Effector memory CD4-positive, alpha-beta T cell (primary cell): ENCODE data around the gene CDRT4.

Experiments used
- DNase-seq, 3 donors: peaks; one replicate each; pipeline ENCODE4 v3.0.0-alpha.2; 2020
- H3K27ac ChIP-seq: 2 replicates; pipeline ENCODE4 v1.7.0; 2013; ENCODE audit warnings: mild to moderate bottlenecking, low read length, moderate library complexity; ENCODE audit not compliant: insufficient read depth, poor library complexity, severe bottlenecking
- H3K27me3 ChIP-seq: replicated peaks from 2 replicates; pipeline ENCODE4 v1.7.0; 2013; ENCODE audit warnings: mild to moderate bottlenecking, low read length; ENCODE audit not compliant: insufficient read depth, control insufficient read depth, poor library complexity, severe bottlenecking
- H3K36me3 ChIP-seq: 2 replicates; pipeline ENCODE4 v1.7.0; 2013; ENCODE audit warnings: mild to moderate bottlenecking, low read length, moderate library complexity; ENCODE audit not compliant: control insufficient read depth, insufficient read depth
- H3K4me1 ChIP-seq: 2 replicates; pipeline ENCODE4 v1.7.0; 2013; ENCODE audit warnings: low read length, mild to moderate bottlenecking; ENCODE audit not compliant: control insufficient read depth, insufficient read depth, poor library complexity, severe bottlenecking
- H3K4me3 ChIP-seq: 2 replicates; pipeline ENCODE4 v1.7.0; 2013; ENCODE audit warnings: low read length, low read depth, mild to moderate bottlenecking; ENCODE audit not compliant: insufficient read depth, poor library complexity, severe bottlenecking
- H3K9me3 ChIP-seq: 2 replicates; pipeline ENCODE4 v1.7.0; 2013; ENCODE audit warnings: mild to moderate bottlenecking, low read length, moderate library complexity; ENCODE audit not compliant: control insufficient read depth

CDRT4 gene

DNA sequence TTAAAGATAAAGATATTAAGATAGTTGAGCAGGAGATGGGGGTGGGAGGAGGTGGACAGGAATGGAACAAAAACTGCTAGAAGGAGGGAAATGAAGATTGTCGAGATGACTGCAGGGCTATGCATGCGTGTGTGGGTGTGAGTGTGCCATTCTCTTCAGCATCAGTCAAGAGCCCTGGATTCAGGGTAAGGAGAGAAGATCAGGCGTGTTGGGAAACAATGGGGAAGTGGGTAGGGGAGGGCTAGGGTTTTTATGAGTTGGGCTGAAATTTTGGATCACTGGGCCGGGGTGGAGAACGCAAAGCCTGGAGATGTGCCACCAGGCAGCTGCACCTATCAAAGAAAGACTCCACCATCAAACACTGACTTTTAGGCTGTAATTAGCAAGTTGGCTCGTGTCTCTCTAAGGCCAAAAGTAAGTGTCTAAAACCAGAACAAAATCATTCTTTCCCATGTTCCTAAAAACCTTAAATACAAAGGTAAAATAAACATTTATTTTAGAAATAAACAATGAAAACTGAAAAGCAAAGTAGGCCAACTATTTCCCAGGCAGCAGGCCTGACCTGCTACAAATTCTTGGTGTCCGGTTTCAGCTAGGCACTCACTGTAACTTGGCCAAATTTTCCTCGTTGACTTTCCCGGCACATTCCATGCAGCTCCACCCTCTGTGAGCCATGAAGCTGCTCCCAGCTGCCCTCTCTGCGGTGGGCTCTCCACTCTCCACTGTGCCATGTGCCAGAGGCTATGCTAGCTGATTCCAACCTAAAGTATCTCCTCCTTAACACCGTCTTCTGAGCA is 4.2 kb downstream of the CDRT4 start:
- no peak overlapping the region for H3K4me3 ChIP-seq
- no peak overlapping the region for H3K27ac ChIP-seq
- no peaks in the 10 kb centered on the region for H3K4me1 ChIP-seq
- DNase-seq: no peak
- H3K27me3 ChIP-seq: no peaks in the 10 kb centered on the region
- H3K36me3 ChIP-seq: no peaks in the 10 kb centered on the region
- no peaks in the 10 kb centered on the region for H3K9me3 ChIP-seq

DNA sequence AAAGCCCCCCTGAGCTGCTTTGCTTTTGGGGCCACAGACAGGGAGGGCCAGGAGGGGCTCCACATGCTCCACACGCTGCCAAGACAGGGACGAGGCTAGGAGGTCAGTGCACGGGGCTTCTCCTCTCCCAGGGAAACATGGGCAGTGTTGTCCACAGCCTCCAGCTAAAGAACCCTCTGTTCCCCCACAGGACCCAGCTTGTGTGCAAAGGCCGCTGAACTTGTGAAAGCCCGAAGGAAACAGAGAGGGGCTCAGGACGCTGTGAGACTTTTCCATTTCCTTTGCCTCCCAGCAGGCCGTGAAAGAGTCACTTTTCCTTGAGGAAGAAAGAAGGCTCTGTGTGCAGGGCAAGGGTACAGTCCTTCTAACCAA is 9.7 kb downstream of the CDRT4 start:
- Histone ChIP-seq H3K4me1 (no peaks in the 10 kb centered on the region), H3K27me3 (no peaks in the 10 kb centered on the region), H3K36me3 (peaks cover 2% of the 10 kb centered on the region), H3K4me3 (no peak overlapping the region), H3K27ac (no peak overlapping the region), H3K9me3 (no peaks in the 10 kb centered on the region)
- DNase-seq: no peak

DNA sequence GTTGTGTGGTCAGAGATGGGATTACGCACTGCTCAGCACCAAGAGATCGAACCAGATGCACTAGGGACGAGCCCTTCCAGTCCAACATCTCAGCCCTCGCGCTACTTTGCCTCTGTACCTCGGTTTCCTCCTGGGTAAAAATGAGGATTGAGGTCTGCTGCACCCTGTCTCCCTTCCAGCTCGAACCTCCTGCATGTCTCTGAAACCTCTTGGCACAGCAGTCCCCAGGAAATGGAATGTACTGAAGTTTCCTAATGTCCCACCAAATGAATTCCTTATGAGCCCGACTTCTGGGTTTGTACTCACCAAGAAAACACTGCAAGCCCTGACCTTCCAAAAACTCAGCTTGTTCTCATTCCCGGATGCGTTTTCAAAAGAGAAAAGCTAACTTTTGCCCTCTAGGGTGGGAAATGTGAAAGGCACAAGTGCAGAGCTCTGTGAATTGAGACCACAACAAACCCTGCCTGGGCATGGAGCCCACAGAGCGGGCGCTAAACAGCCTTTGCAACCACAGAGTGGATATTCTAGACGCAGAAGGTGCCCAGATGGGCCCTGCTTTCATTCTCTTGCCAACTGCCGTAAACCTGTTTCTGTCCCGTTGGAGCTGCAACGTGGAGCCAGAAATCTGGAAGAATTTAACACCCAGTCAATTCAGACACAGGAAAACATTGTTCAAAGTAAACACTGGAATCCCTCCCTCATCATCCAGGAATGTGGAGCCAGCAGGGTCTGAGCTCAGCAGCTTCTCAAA is 10.3 kb downstream of the CDRT4 start:
- DNase-seq: no peak
- H3K27me3 ChIP-seq: no peaks in the 10 kb centered on the region
- H3K4me1 ChIP-seq: no peaks in the 10 kb centered on the region
- H3K27ac ChIP-seq: no peak overlapping the region
- no peaks in the 10 kb centered on the region for H3K9me3 ChIP-seq
- peaks cover 7% of the 10 kb centered on the region for H3K36me3 ChIP-seq
- H3K4me3 ChIP-seq: no peak overlapping the region

DNA sequence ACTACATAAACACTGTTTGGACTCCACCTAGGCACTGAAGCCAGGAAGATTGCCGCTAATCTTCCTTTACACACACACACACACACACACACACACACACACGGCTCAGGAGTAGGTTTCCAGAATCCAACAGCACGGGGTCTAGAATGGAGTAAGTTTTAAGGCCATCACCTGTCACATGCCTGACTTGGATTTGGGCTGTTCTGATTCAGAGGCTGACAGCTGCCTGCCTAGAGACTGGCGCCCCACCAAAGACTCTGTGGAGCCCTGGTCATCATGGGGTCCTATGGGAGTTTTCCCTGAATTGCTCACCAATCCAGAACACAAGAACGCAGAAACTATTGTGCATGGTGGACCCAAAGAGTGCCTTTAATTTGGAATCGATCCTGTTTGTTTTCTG is 10.9 kb downstream of the CDRT4 start:
- H3K9me3 ChIP-seq: no peaks in the 10 kb centered on the region
- no peaks in the 10 kb centered on the region for H3K27me3 ChIP-seq
- no peak overlapping the region for H3K27ac ChIP-seq
- H3K4me3 ChIP-seq: no peak overlapping the region
- H3K4me1 ChIP-seq: no peaks in the 10 kb centered on the region
- peaks cover 7% of the 10 kb centered on the region for H3K36me3 ChIP-seq
- no peak for DNase-seq

DNA sequence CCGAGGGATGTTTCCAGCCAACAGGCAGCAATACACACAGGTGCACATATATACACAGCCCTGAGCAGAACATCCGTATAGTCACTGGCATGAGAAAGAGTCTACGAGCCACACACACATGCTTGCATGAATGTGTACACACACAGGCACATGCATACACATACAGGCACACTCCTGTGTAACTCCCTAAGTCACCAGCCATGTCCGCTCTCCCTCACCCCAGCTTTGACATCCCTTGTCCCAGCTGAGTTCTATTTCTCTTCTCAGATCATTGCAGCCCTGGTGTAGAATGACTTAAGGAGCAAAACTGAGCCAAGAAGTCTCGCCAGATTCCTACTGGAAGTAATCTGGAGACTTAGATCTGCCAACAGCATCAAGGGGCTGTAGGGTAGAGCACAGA is 13.1 kb downstream of the CDRT4 start:
- H3K27ac ChIP-seq: no peak overlapping the region
- no peaks in the 10 kb centered on the region for H3K9me3 ChIP-seq
- H3K4me1 ChIP-seq: no peaks in the 10 kb centered on the region
- no peak overlapping the region for H3K4me3 ChIP-seq
- no peaks in the 10 kb centered on the region for H3K27me3 ChIP-seq
- H3K36me3 ChIP-seq: peaks cover 7% of the 10 kb centered on the region
- no peak for DNase-seq

DNA sequence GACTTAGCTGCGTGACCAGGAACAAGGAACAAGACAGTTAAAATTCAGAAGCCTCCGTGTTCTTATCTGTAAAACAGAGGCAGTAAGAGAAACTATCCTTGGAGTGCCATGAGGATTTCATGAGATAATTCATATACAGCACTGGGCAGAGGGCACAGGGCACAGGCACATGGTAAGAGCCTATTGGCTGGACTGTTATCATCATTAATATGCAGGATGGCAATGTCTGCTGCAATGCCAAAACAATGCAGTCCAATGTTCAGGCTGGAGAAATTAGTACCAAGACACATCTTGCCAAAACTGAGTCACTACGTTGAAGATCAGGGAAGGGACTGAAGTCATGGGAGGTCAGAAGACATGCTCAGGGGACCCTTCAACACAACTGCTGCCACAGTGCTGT is 13.6 kb downstream of the CDRT4 start:
- no peaks in the 10 kb centered on the region for H3K9me3 ChIP-seq
- no peak for DNase-seq
- no peak overlapping the region for H3K27ac ChIP-seq
- H3K4me1 ChIP-seq: no peaks in the 10 kb centered on the region
- peaks cover 7% of the 10 kb centered on the region for H3K36me3 ChIP-seq
- H3K4me3 ChIP-seq: no peak overlapping the region
- no peaks in the 10 kb centered on the region for H3K27me3 ChIP-seq

DNA sequence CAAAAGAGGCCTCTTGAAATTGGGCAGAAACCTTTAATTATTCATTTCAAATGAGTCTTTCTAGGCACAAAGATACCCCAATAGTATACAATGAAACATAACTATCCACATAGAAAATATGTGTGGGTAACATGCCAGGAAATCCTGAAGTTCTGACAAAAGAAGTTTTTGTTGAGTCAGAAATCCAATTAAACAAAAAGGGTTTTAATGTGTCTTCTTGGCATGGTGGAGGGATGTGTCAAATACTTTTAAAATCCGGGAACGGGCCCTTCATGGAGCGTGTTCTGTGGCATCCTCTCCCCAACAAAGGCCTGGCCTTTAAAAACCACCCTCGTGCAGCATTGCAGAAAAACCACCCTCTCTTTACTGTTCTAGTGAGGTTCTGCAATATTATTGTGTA is 14.2 kb downstream of the CDRT4 start:
- peaks cover 7% of the 10 kb centered on the region for H3K36me3 ChIP-seq
- H3K9me3 ChIP-seq: no peaks in the 10 kb centered on the region
- no peaks in the 10 kb centered on the region for H3K27me3 ChIP-seq
- H3K27ac ChIP-seq: no peak overlapping the region
- H3K4me1 ChIP-seq: no peaks in the 10 kb centered on the region
- DNase-seq: no peak
- no peak overlapping the region for H3K4me3 ChIP-seq

DNA sequence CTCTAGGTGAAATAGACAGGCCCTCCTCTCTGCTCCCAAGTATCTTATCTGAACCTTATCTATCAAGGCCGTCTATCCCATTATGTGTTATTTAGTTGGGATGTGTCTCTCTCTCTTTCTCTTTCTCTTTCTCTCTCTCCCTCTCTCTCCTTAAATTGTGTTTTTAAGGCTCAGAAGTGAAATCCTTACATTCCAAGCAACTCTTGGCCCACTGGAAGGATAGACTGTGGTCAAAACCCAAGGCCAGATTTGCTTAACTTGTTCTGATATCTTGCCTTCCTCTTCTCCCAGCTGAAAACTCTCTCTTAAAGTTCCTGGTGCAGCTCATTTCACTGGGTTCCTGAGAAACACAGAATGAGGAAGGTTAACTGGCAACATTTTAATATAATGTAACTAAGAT is 14.7 kb downstream of the CDRT4 start:
- Histone ChIP-seq H3K4me3 (no peak overlapping the region), H3K27ac (no peak overlapping the region), H3K36me3 (peaks cover 7% of the 10 kb centered on the region), H3K27me3 (no peaks in the 10 kb centered on the region), H3K4me1 (no peaks in the 10 kb centered on the region), H3K9me3 (no peaks in the 10 kb centered on the region)
- no peak for DNase-seq

DNA sequence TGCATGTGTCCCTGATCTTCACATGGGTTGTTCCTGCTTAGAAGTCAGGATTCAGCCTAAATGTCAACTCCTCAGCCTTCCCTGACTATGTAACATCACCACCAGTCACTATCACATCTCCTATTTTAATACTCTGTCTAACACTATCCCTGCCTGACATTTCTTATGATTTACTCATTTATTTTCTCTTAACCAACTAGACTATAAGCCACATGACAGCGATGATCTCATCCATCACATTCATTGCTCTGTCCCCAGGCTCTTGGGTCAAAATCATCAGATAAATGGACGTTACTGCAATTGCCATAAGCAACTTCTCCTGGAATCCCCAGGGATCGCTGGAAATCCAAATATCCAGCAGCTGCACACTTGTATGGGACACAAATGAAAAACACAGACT is 15.7 kb downstream of the CDRT4 start:
- Histone ChIP-seq H3K36me3 (peaks cover 7% of the 10 kb centered on the region), H3K27me3 (no peaks in the 10 kb centered on the region), H3K9me3 (no peaks in the 10 kb centered on the region), H3K4me1 (no peaks in the 10 kb centered on the region), H3K27ac (no peak overlapping the region), H3K4me3 (no peak overlapping the region)
- DNase-seq: no peak

DNA sequence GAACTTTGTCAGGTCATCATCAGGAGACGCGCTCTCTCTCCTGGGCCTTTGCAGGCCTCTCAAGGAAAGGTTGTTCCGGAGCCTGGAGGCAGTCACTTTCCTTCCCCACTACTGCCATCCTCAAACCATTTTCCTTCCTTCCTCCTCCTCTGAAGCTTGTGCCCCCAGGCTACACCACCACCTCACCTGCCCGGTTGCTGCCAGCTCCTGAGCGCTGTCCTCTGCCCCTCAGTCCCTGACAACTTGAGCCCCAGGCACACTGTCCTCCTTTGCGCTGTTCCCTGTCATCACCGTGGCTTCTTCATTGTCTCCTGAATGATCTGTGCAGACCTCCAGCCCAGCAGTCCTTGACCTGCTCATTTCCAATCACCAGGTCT is 18.9 kb downstream of the CDRT4 start:
- no peak overlapping the region for H3K4me3 ChIP-seq
- H3K27ac ChIP-seq: no peak overlapping the region
- no peaks in the 10 kb centered on the region for H3K9me3 ChIP-seq
- H3K36me3 ChIP-seq: peaks cover 7% of the 10 kb centered on the region
- DNase-seq: no peak
- H3K4me1 ChIP-seq: peaks cover 4% of the 10 kb centered on the region
- H3K27me3 ChIP-seq: no peaks in the 10 kb centered on the region
